Adrenal gland (tissue), 5 donors: ENCODE measurements around the gene UCP3.

ENCODE experiments used
- CTCF ChIP-seq, 6 experiments: fragments of 450-650 bp in 4 of 6; fragments of 200-600 bp in 2 of 6; sonication (generic) in 1 of 6; IDR thresholded peaks; 1 replicate in 5 of 6; 2 replicates in 1 of 6; pipeline versions ENCODE4 v1.5.1 to v1.8.0; 2016 to 2021; ENCODE audit warnings: antibody characterized with exemption in 6 of 6, mild to moderate bottlenecking in 2 of 6, moderate library complexity in 1 of 6
- POLR2A ChIP-seq, 2 donors: fragments of 450-650 bp; IDR thresholded peaks; one replicate each; pipeline ENCODE4 v1.6.1; 2017; ENCODE audit warnings: antibody characterized with exemption in 2 of 2, mild to moderate bottlenecking in 2 of 2, moderate library complexity in 1 of 2
- donor health status: DM: no; HTN: no; CAD: no.

- TF ChIP-seq CTCF (IDR thresholded peaks at IDR 0.05) = no peak
- TF ChIP-seq POLR2A (IDR thresholded peaks at IDR 0.05) = no peak
These were observed 13.1 kb upstream of the UCP3 start for GRCh38 chr11:74021998-74022397.
